Measurements from ENCODE around the gene C1orf52. TPM values are rescaled to one million over a fixed set of nuclear protein-coding genes. Genes with fewer than 3 reads are reported as not detected.

Gene C1orf52
- total RNA-seq, 4 donors from 2014 or later: 12.7 to 20.7 (median 17.9) TPM

GRCh38 chr1:85297855-85298629, 38.6 kb upstream of the C1orf52 start:
- TF ChIP-seq CTCF (IDR thresholded peaks at IDR 0.05; ENCODE audit: low read depth): no peak

- no peak for TF ChIP-seq CTCF (IDR thresholded peaks at IDR 0.05; ENCODE audit: low read depth)
Measured at GRCh38 chr1:85297538-85297854, 38.0 kb upstream of the C1orf52 start.

GRCh38 chr1:85296980-85297379, 37.5 kb upstream of the C1orf52 start:
- no peak for TF ChIP-seq CTCF (IDR thresholded peaks at IDR 0.05; ENCODE audit: low read depth)

- no peak for TF ChIP-seq CTCF (IDR thresholded peaks at IDR 0.05; ENCODE audit: low read depth)
Measured at GRCh38 chr1:85295654-85296053, 36.2 kb upstream of the C1orf52 start.

GRCh38 chr1:85295006-85295431, 35.6 kb upstream of the C1orf52 start:
- TF ChIP-seq CTCF (IDR thresholded peaks at IDR 0.05; ENCODE audit: low read depth): no peak

- no peak for TF ChIP-seq CTCF (IDR thresholded peaks at IDR 0.05; ENCODE audit: low read depth)
Measured at GRCh38 chr1:85290826-85291225, 31.4 kb upstream of the C1orf52 start.

- TF ChIP-seq CTCF (IDR thresholded peaks at IDR 0.05; ENCODE audit: low read depth): no peak
Measured at GRCh38 chr1:85289848-85290335, 30.4 kb upstream of the C1orf52 start.

All from subcutaneous adipose tissue (tissue), 4 donors.